DOHH2 (cell line): ENCODE data around the gene BAZ2B.

Experiments
- H3F3A ChIP-seq: fragments of 200-600 bp; sonication (generic), shearing (Covaris generic); 2 replicates; pipeline ENCODE4 v1.6.0; 2016; ENCODE audit warnings: antibody characterized with exemption, mild to moderate bottlenecking; ENCODE audit not compliant: control insufficient read depth, insufficient read depth
- H3K27ac ChIP-seq: fragments of 200-600 bp; sonication (generic); 2 replicates; pipeline ENCODE4 v1.5.1; 2014; ENCODE audit warnings: low read depth, mild to moderate bottlenecking, low read length, moderate library complexity
- H3K27me3 ChIP-seq: fragments of 200-600 bp; sonication (generic); 2 replicates; pipeline ENCODE4 v1.6.1; 2014; ENCODE audit warnings: mild to moderate bottlenecking, low read length, mixed read lengths; ENCODE audit not compliant: control insufficient read depth
- H3K36me3 ChIP-seq: fragments of 200-600 bp; sonication (generic); 2 replicates; pipeline ENCODE4 v1.6.1; 2014; ENCODE audit warnings: mild to moderate bottlenecking, low read length, moderate library complexity, mixed read lengths; ENCODE audit not compliant: control insufficient read depth
- H3K4me1 ChIP-seq: fragments of 200-600 bp; sonication (generic); 2 replicates; pipeline ENCODE4 v1.6.1; 2014; ENCODE audit warnings: mild to moderate bottlenecking, low read length, mixed read lengths; ENCODE audit not compliant: control insufficient read depth
- H3K4me2 ChIP-seq: fragments of 200-600 bp; sonication (generic); 2 replicates; pipeline ENCODE4 v1.6.0; 2014; ENCODE audit warnings: mild to moderate bottlenecking, low read length, moderate library complexity
- H3K4me3 ChIP-seq: fragments of 200-600 bp; sonication (generic); 2 replicates; pipeline ENCODE4 v1.5.1; 2014; ENCODE audit warnings: mild to moderate bottlenecking, low read length, mixed read lengths
- H3K79me2 ChIP-seq: fragments of 200-600 bp; sonication (generic); 2 replicates; pipeline ENCODE4 v1.6.1; 2014; ENCODE audit warnings: mild to moderate bottlenecking, low read length, mixed read lengths; ENCODE audit not compliant: control insufficient read depth
- H3K9me2 ChIP-seq: fragments of 200-600 bp; sonication (generic); replicated peaks from 2 replicates; pipeline ENCODE4 v1.6.1; 2014; ENCODE audit warnings: mild to moderate bottlenecking, low read length, mixed read lengths; ENCODE audit not compliant: control insufficient read depth
- H3K9me3 ChIP-seq: fragments of 200-600 bp; sonication (generic); 2 replicates; pipeline ENCODE4 v1.6.1; 2014; ENCODE audit warnings: antibody characterized with exemption, low read length, mixed read lengths; ENCODE audit not compliant: control insufficient read depth, insufficient read depth
- H4K20me1 ChIP-seq: fragments of 200-600 bp; sonication (generic); 2 replicates; pipeline ENCODE4 v1.6.0; 2014; ENCODE audit warnings: low read depth, mild to moderate bottlenecking, antibody characterized with exemption, low read length, moderate library complexity; ENCODE audit not compliant: control insufficient read depth, insufficient read depth
- CTCF ChIP-seq: fragments of 200-600 bp; sonication (generic); IDR thresholded peaks from one replicate; pipeline ENCODE4 v1.5.1; 2014; ENCODE audit warnings: antibody characterized with exemption, mild to moderate bottlenecking, low read depth, low read length; ENCODE audit not compliant: poor library complexity, severe bottlenecking
- EZH2phosphoT487 ChIP-seq: fragments of 200-600 bp; sonication (generic); IDR thresholded peaks from 2 replicates; pipeline ENCODE4 v1.6.1; 2017; ENCODE audit warnings: borderline replicate concordance, mild to moderate bottlenecking, antibody characterized with exemption, low read length, moderate library complexity, mixed read lengths

Gene BAZ2B

GRCh38 chr2:159442159-159442852 lies 174.0 kb downstream of the BAZ2B start:
- Histone ChIP-seq H3K9me3 (no peaks in the 10 kb centered on the region), H3K4me2 (no peak overlapping the region), H3K4me3 (no peak overlapping the region), H3K4me1 (no peaks in the 10 kb centered on the region), H3K36me3 (peaks cover 46% of the 10 kb centered on the region), H3K27me3 (no peaks in the 10 kb centered on the region), H3K79me2 (no peaks in the 10 kb centered on the region), H3K9me2 (no peaks in the 10 kb centered on the region), H3K27ac (no peak overlapping the region), H4K20me1 (no peaks in the 10 kb centered on the region), H3F3A (no peaks in the 10 kb centered on the region)
- no peak for TF ChIP-seq CTCF
- no peak for TF ChIP-seq EZH2phosphoT487

- Histone ChIP-seq H3K27me3 (no peaks in the 10 kb centered on the region), H3K36me3 (peaks cover 43% of the 10 kb centered on the region), H3K9me2 (no peaks in the 10 kb centered on the region), H3K4me2 (no peak overlapping the region), H3K9me3 (no peaks in the 10 kb centered on the region), H3K27ac (no peak overlapping the region), H3K4me3 (no peak overlapping the region), H3F3A (no peaks in the 10 kb centered on the region), H3K4me1 (no peaks in the 10 kb centered on the region), H4K20me1 (no peaks in the 10 kb centered on the region), H3K79me2 (no peaks in the 10 kb centered on the region)
- TF ChIP-seq EZH2phosphoT487 (no peak), CTCF (no peak)
These were observed 175.2 kb downstream of the BAZ2B start for GRCh38 chr2:159441182-159441581.

DNA sequence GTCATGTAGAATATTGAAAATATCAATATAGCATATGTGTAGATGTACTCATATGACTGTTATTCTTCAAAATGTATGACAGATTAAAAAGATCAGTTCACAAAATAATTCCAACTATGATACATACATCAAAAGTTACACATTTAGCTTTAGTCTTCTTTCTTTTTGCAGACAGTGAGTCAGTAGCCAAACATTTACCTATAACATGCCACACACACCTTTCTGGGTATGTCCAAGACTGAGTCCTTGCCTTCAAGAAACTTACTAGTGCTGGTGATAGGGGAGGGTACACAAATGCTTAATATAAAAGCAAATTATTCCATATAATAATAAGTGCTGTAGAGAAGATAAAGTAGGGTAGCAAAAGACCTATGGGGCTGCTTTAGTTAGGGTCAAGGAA lies 176.9 kb downstream of the BAZ2B start:
- H3K4me2 ChIP-seq = no peak overlapping the region
- H3K27ac ChIP-seq = no peak overlapping the region
- no peaks in the 10 kb centered on the region for H3K9me2 ChIP-seq
- H4K20me1 ChIP-seq = no peaks in the 10 kb centered on the region
- no peak overlapping the region for H3K4me3 ChIP-seq
- H3K4me1 ChIP-seq = no peaks in the 10 kb centered on the region
- no peaks in the 10 kb centered on the region for H3F3A ChIP-seq
- no peaks in the 10 kb centered on the region for H3K9me3 ChIP-seq
- H3K27me3 ChIP-seq = no peaks in the 10 kb centered on the region
- peaks cover 28% of the 10 kb centered on the region for H3K36me3 ChIP-seq
- no peak for TF ChIP-seq EZH2phosphoT487
- no peak for TF ChIP-seq CTCF
- H3K79me2 ChIP-seq = no peaks in the 10 kb centered on the region
